ENCODE data around the gene GSG1L. TPM values are rescaled to one million over a fixed set of nuclear protein-coding genes. Genes with fewer than 3 reads are reported as not detected.

The GSG1L gene
- total RNA-seq, 1 donor from 2014 or later: 1.4 TPM

DNA sequence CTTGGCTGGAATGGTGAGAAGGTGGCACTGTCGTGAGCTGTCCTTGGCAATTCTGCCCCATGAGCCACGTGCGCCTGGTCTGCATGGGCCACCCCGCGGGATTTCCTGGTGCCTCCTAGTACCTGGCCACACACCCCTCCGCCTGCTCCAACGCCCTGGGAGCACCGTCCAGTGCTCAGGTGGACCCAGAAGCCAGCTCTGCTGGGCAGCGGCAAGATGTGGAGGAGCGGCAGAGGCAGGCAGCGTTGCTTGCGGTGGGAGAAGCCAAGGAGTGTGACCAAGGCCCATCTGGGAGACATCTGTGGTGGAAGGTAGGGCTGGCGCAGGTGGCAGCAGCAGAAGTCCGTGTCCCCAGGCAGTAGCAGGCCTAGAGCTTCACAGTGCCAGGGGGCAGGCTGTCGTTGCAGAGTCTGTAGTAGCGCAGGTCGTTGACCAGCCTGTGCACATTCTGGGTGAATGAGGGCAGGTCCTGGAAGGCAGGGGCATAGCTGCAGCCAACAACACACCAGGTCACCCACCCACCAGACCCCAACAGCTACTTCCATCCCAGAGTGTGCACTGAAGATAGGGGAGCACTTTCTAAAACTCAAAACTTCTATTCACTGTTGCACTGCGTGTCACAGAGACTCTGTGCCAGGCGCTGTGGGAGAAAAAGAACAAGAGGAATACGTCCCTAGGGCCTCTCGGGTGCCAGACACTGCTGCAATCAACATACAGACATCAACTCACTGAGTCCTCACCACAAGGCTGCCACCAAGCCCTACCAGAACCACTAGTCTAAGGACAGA is 34.9 kb upstream of the GSG1L start:
- Mint-ChIP-seq H3K9me3 (no peaks in the 10 kb centered on the region), H3K4me1 (ENCODE audit: unreplicated experiment) (no peaks in the 10 kb centered on the region), H3K4me3 (no peak overlapping the region), H3K27me3 (no peaks in the 10 kb centered on the region), H3K27ac (no peak overlapping the region), H3K36me3 (peaks cover 28% of the 10 kb centered on the region)
- DNase-seq (ENCODE audit: extremely low spot score, unreplicated experiment): no peak
- TF ChIP-seq, protein P1, sequence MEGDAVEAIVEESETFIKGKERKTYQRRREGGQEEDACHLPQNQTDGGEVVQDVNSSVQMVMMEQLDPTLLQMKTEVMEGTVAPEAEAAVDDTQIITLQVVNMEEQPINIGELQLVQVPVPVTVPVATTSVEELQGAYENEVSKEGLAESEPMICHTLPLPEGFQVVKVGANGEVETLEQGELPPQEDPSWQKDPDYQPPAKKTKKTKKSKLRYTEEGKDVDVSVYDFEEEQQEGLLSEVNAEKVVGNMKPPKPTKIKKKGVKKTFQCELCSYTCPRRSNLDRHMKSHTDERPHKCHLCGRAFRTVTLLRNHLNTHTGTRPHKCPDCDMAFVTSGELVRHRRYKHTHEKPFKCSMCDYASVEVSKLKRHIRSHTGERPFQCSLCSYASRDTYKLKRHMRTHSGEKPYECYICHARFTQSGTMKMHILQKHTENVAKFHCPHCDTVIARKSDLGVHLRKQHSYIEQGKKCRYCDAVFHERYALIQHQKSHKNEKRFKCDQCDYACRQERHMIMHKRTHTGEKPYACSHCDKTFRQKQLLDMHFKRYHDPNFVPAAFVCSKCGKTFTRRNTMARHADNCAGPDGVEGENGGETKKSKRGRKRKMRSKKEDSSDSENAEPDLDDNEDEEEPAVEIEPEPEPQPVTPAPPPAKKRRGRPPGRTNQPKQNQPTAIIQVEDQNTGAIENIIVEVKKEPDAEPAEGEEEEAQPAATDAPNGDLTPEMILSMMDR (conservative IDR thresholded peaks at IDR 0.05): no peak

DNA sequence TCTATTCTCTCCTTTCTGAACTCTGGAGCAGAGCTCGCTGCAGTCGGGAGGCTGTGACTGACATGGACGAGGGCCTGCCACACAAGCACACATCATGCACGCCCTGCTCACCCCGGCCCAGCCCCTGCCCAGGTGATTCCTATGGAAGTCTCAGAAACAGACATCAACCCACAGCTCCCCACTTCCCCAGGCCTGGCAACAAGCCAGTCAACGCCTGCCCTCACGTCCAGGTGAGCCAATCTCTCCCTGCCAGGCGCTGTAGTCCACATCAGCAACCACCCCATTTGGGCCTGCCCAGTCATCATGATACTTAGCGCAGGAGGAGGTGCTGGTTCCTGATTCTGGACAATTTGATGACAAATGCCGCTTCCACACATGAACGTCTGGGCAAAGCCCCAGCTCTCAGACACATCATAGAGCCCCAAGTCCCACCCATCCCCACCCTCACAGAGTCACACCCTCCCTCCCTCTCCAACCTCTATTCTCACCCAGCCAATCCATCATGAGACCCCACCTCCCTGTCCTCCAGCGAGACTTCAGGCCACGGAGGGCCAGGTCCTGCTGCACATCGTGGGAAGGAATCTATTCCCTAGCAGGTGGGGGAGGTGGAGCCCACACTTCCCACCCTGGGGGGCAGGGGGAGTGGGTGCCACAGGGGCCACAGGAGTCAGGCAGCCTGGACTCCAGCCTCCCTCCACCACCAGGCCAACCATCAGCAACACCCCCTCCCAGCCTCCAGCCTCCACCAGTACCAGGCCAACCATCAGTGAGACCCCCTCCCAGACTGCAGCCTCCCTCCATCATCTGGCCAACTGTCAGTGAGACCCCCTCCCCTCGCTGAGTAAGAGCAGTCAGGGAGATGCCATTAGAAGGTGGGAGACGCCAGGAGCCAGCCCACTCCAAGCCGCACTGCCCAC is 33.7 kb upstream of the GSG1L start:
- TF ChIP-seq, protein P1 (conservative IDR thresholded peaks at IDR 0.05): no peak
- Mint-ChIP-seq H3K36me3 (peaks cover 23% of the 10 kb centered on the region), H3K27ac (peak overlapping the region; percentile 63), H3K4me1 (ENCODE audit: unreplicated experiment) (peaks cover 6% of the 10 kb centered on the region), H3K4me3 (no peak overlapping the region), H3K27me3 (no peaks in the 10 kb centered on the region), H3K9me3 (no peaks in the 10 kb centered on the region)
- DNase-seq (ENCODE audit: extremely low spot score, unreplicated experiment): no peak

DNA sequence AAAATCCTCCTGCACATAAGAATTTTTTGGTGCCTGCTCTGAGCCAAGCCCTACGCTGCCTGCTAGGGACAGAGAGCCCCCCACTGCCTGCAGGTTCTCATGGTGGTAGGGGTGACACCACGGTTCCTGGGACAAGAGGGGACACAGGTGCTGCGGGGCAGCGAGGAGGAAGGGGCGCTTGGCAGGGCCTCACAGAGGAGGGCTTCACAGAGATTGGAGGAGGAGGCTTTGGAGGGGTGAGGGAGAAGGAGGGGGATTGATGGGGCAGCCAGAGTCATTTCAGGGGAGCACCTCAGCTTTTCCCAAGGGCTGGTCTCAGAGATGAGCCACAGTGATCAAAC is 29.8 kb upstream of the GSG1L start:
- peaks cover 6% of the 10 kb centered on the region for H3K4me1 Mint-ChIP-seq (ENCODE audit: unreplicated experiment)
- H3K27ac Mint-ChIP-seq: peak overlapping the region; percentile 95
- TF ChIP-seq, protein P1 (conservative IDR thresholded peaks at IDR 0.05): no peak
- no peaks in the 10 kb centered on the region for H3K9me3 Mint-ChIP-seq
- H3K36me3 Mint-ChIP-seq: peaks cover 13% of the 10 kb centered on the region
- no peaks in the 10 kb centered on the region for H3K27me3 Mint-ChIP-seq
- DNase-seq (ENCODE audit: extremely low spot score, unreplicated experiment): no peak
- no peak overlapping the region for H3K4me3 Mint-ChIP-seq

DNA sequence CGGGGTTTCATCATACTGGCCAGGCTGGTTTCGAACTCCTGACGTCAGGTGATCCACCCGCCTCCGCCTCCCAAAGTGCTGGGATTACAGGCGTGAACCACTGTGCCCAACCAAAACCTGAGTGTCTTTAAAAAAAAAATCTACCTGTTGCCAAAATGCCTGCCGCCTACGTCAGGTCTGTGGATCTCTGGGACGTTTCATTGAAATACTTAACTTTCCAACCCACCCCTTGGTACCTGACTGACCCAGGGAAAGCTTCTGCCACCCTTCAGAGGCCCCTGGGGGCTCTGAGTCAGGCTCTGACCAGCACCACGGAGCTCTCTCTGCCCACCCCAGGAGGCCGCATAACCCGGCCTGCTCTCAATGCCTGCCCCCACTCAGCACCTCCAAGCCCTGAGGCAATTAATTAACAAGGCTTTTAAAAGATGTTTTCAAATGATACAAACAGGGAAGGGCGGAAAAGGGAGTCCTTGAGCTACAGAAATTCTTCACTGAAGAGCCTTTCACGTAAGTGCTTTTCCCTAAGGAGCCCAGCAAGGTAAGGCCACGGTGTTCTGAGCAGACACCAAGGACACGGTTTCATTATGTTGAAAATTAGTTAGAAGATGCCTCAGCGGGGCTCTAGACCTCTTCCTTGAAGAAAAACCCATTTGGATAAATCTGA is 29.3 kb upstream of the GSG1L start:
- TF ChIP-seq, protein P1 (conservative IDR thresholded peaks at IDR 0.05): no peak
- DNase-seq (ENCODE audit: extremely low spot score, unreplicated experiment): no peak
- no peak overlapping the region for H3K4me3 Mint-ChIP-seq
- H3K36me3 Mint-ChIP-seq: peaks cover 10% of the 10 kb centered on the region
- H3K27me3 Mint-ChIP-seq: no peaks in the 10 kb centered on the region
- H3K4me1 Mint-ChIP-seq (ENCODE audit: unreplicated experiment): peaks cover 6% of the 10 kb centered on the region
- H3K27ac Mint-ChIP-seq: peak overlapping the region; percentile 95
- H3K9me3 Mint-ChIP-seq: no peaks in the 10 kb centered on the region

DNA sequence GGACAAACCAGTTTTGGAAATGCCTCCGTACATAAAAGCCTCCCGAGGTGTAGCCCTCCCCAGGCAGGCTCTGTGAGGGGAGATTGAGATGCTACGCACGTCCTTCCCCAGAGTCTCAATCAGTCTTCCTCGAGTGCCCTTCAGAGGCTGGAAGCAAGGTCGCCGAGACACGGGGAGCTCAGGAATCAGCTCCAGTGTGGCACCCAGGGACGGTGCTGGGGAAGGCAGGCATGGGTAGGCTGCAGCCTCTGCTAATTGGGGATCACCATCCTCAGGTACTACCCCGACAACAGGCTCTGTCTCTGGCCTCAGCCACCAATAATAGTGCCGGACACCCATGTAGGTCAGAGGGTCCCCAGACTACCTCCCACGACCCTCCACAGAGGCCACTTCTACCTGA is 28.1 kb upstream of the GSG1L start:
- H3K27ac Mint-ChIP-seq: peak overlapping the region; percentile 21
- H3K9me3 Mint-ChIP-seq: no peaks in the 10 kb centered on the region
- TF ChIP-seq, protein P1 (conservative IDR thresholded peaks at IDR 0.05): no peak

More for the DNA sequence above, 28.1 kb upstream of the GSG1L start:
- no peak for DNase-seq (ENCODE audit: extremely low spot score, unreplicated experiment)
- Mint-ChIP-seq H3K36me3 (peaks cover 2% of the 10 kb centered on the region), H3K4me1 (ENCODE audit: unreplicated experiment) (peaks cover 6% of the 10 kb centered on the region), H3K27me3 (no peaks in the 10 kb centered on the region), H3K4me3 (no peak overlapping the region)
